MM.1S (cell line): ENCODE results near the gene POLG2.

ENCODE experiments used
- DNase-seq: peaks from one replicate; pipeline ENCODE4 v3.0.0-alpha.2; 2015
- H2AFZ ChIP-seq: fragments of 300-600 bp; sonication (generic); 2 replicates; pipeline ENCODE4 v1.6.0; 2016; ENCODE audit warnings: antibody characterized with exemption, low read length
- H3F3A ChIP-seq: fragments of 300-600 bp; sonication (generic); 2 replicates; pipeline ENCODE4 v1.6.1; 2016; ENCODE audit warnings: mild to moderate bottlenecking, antibody characterized with exemption, low read length, moderate library complexity, mixed read lengths; ENCODE audit not compliant: insufficient read depth
- H3K27ac ChIP-seq: fragments of 300-600 bp; sonication (generic); 2 replicates; pipeline ENCODE4 v1.5.1; 2016; ENCODE audit warnings: mild to moderate bottlenecking, low read length
- H3K27me3 ChIP-seq: fragments of 300-600 bp; sonication (generic); replicated peaks from 2 replicates; pipeline ENCODE4 v1.6.0; 2016; ENCODE audit warnings: low read length; ENCODE audit not compliant: insufficient read depth
- H3K36me3 ChIP-seq: fragments of 300-600 bp; sonication (generic); replicated peaks from 2 replicates; pipeline ENCODE4 v1.6.1; 2016; ENCODE audit warnings: mild to moderate bottlenecking, low read length, mixed read lengths; ENCODE audit not compliant: insufficient read depth
- H3K4me1 ChIP-seq: fragments of 300-600 bp; sonication (generic); 2 replicates; pipeline ENCODE4 v1.6.1; 2016; ENCODE audit warnings: low read length, mixed read lengths
- H3K4me2 ChIP-seq: fragments of 300-600 bp; sonication (generic); 2 replicates; pipeline ENCODE4 v1.6.0; 2016; ENCODE audit warnings: low read depth, low read length
- H3K4me3 ChIP-seq: fragments of 300-600 bp; sonication (generic); 2 replicates; pipeline ENCODE4 v1.5.1; 2016; ENCODE audit warnings: low read length, mixed read lengths
- H3K79me2 ChIP-seq: fragments of 300-600 bp; sonication (generic); 2 replicates; pipeline ENCODE4 v1.6.1; 2016; ENCODE audit warnings: mixed run types, low read length, mixed read lengths
- H3K9ac ChIP-seq: fragments of 300-600 bp; sonication (generic); 2 replicates; pipeline ENCODE4 v1.6.1; 2016; ENCODE audit warnings: low read length, mixed read lengths
- H3K9me2 ChIP-seq: fragments of 300-600 bp; sonication (generic); replicated peaks from 2 replicates; pipeline ENCODE4 v1.6.1; 2016; ENCODE audit warnings: mild to moderate bottlenecking, low read length, mixed read lengths; ENCODE audit not compliant: insufficient read depth
- H3K9me3 ChIP-seq: fragments of 300-600 bp; sonication (generic); replicated peaks from 2 replicates; pipeline ENCODE4 v1.6.1; 2016; ENCODE audit warnings: mild to moderate bottlenecking, low read length, mixed read lengths; ENCODE audit not compliant: insufficient read depth
- H4K20me1 ChIP-seq: fragments of 300-600 bp; sonication (generic); 2 replicates; pipeline ENCODE4 v1.6.1; 2016; ENCODE audit warnings: mild to moderate bottlenecking, low read length, moderate library complexity, mixed read lengths; ENCODE audit not compliant: insufficient read depth
- EZH2 ChIP-seq: fragments of 300-600 bp; sonication (generic); optimal IDR thresholded peaks from 2 replicates; pipeline ENCODE3; 2017; ENCODE audit warnings: low read depth, mild to moderate bottlenecking, antibody characterized with exemption, low read length, mixed read lengths
- EZH2phosphoT487 ChIP-seq: fragments of 300-600 bp; sonication (generic); IDR thresholded peaks from 2 replicates; pipeline ENCODE4 v1.6.1; 2018; ENCODE audit warnings: antibody characterized with exemption, low read length
- TF ChIP-seq, protein P1 (sequence below): fragments of 300-600 bp; sonication (generic); IDR thresholded peaks from 2 replicates; pipeline ENCODE4 v1.5.1; 2016; ENCODE audit warnings: antibody characterized with exemption, low read length, mixed read lengths

POLG2 gene

DNA sequence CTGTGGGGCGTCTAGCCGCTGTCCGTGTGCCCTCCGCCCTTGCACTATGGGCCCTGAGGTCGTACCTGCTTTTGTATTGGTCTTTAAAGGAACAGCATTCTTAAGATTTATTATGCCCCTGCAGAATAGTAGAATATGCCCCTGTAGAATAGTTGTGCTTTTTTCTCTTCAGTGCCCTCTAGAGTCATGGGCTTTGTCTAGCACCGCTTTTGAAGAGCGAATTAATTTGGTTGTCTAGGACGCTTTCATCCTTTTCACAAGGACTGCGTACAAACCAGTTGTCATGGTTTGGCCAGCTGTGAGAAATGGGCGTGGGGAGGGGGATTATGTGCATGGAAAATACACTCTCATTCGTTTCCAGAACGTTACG lies 10.5 kb upstream of the POLG2 start:
- DNase-seq: peak; percentile 82
- H3K4me1 ChIP-seq: peaks cover 23% of the 10 kb centered on the region
- peaks cover 28% of the 10 kb centered on the region for H3K36me3 ChIP-seq
- H2AFZ ChIP-seq: peak overlapping the region; percentile 94
- peaks cover 71% of the 10 kb centered on the region for H3K79me2 ChIP-seq
- H3K4me2 ChIP-seq: peak overlapping the region; percentile 73
- peak overlapping the region; percentile 98 for H3K4me3 ChIP-seq
- TF ChIP-seq, protein P1, sequence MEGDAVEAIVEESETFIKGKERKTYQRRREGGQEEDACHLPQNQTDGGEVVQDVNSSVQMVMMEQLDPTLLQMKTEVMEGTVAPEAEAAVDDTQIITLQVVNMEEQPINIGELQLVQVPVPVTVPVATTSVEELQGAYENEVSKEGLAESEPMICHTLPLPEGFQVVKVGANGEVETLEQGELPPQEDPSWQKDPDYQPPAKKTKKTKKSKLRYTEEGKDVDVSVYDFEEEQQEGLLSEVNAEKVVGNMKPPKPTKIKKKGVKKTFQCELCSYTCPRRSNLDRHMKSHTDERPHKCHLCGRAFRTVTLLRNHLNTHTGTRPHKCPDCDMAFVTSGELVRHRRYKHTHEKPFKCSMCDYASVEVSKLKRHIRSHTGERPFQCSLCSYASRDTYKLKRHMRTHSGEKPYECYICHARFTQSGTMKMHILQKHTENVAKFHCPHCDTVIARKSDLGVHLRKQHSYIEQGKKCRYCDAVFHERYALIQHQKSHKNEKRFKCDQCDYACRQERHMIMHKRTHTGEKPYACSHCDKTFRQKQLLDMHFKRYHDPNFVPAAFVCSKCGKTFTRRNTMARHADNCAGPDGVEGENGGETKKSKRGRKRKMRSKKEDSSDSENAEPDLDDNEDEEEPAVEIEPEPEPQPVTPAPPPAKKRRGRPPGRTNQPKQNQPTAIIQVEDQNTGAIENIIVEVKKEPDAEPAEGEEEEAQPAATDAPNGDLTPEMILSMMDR: peak; percentile 65
- no peak for TF ChIP-seq EZH2
- H3K27me3 ChIP-seq: no peaks in the 10 kb centered on the region
- H4K20me1 ChIP-seq: peaks cover 28% of the 10 kb centered on the region
- H3F3A ChIP-seq: peaks cover 29% of the 10 kb centered on the region
- no peaks in the 10 kb centered on the region for H3K9me3 ChIP-seq
- peak overlapping the region; percentile 96 for H3K27ac ChIP-seq
- no peaks in the 10 kb centered on the region for H3K9me2 ChIP-seq
- H3K9ac ChIP-seq: peak overlapping the region; percentile 99

DNA sequence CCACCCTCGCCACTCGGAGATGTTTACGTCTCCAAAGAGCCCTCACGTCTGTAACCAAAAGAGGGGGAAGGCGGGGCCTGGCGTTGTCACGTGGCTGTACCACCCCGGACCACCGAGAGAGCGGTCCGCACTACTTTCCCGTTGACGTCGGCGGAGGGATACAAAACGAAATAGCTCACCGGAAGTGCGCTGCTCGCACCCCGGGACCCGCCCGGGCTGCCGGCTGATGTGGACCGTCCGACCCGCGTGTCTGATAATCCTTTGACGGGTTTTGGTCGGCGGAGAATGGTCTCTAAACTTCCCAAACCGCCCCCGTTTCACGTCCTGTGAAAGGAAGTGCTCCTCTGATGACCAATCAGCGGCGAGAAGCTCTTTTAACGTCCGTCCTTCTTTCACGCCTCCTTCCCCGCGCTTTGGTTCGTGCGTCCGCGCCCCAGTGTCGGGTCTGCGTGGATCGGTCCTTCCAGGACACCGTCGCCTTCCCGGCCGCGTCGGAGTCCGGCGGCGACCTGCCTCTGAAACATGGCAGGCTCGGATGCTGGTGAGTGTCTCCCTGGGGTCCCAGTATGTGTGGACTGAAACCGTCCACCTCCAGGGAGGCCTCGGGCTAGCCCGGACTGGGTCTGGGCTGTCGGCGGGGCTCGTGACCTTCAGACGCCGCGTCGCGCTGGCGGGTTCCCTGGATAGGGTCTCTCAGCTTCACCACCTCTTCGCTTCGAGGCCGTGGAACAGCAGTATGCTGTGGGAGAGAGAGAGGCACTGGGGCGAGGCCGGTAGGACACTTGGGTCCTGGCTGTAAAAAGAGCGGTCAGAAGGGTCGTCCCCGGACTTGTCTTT lies 9.9 kb upstream of the POLG2 start, which contains the start of gene CEP95:
CEP95 (plus strand) TSS at position 402 of the 837 bp plus-strand sequence; CDS start at position 523, 121 bp downstream.
- peak; percentile 93 for DNase-seq
- Histone ChIP-seq H3F3A (peaks cover 35% of the 10 kb centered on the region), H3K9ac (peak within 1 kb of the TSS; percentile 99), H3K4me2 (peak within 1 kb of the TSS; percentile 73), H3K4me3 (peak within 1 kb of the TSS; percentile 98), H2AFZ (peak within 1 kb of the TSS; percentile 94), H3K36me3 (peaks cover 34% of the 10 kb centered on the region), H3K27ac (peak within 1 kb of the TSS; percentile 96), H3K4me1 (peaks cover 29% of the 10 kb centered on the region), H4K20me1 (peaks cover 34% of the 10 kb centered on the region), H3K9me3 (no peaks in the 10 kb centered on the region), H3K27me3 (no peaks in the 10 kb centered on the region), H3K9me2 (no peaks in the 10 kb centered on the region), H3K79me2 (peaks cover 77% of the 10 kb centered on the region)
- TF ChIP-seq EZH2 (no peak), EZH2phosphoT487 (no peak)
- TF ChIP-seq, protein P1: no peak

DNA sequence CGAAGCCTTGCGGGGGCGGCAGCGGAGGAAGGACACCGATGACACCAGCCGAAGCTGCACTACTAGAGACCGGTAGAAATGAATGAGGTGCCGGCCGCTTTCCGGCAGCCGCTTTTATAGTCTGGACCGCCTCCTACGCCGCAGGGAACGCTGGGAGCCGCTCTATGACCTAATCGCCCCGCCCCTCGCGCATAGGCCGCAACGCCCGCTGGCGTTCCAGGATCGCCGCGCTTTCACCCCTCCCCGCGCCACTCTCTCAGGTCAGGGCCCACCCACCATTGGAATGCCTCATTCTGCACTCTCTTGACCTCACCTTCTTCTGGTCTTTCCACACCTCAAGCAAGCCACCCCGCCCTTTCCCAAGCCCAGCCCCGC lies 9.3 kb upstream of the POLG2 start, which contains the start of gene DDX5:
DDX5 (minus strand) TSS at position 89 of the 375 bp plus-strand sequence. CDS start 170 bp downstream, outside the sequence.
- peaks cover 40% of the 10 kb centered on the region for H3K36me3 ChIP-seq
- H3K4me1 ChIP-seq: peaks cover 35% of the 10 kb centered on the region
- peak within 1 kb of the TSS; percentile 98 for H3K4me3 ChIP-seq
- no peak for TF ChIP-seq EZH2
- no peak for TF ChIP-seq EZH2phosphoT487
- TF ChIP-seq, protein P1: no peak
- peak; percentile 98 for DNase-seq
- no peaks in the 10 kb centered on the region for H3K27me3 ChIP-seq
- H3F3A ChIP-seq: peaks cover 41% of the 10 kb centered on the region
- peaks cover 83% of the 10 kb centered on the region for H3K79me2 ChIP-seq
- peak within 1 kb of the TSS; percentile 94 for H2AFZ ChIP-seq
- peak within 1 kb of the TSS; percentile 96 for H3K27ac ChIP-seq
- peak within 1 kb of the TSS; percentile 99 for H3K9ac ChIP-seq
- no peaks in the 10 kb centered on the region for H3K9me2 ChIP-seq
- H3K9me3 ChIP-seq: no peaks in the 10 kb centered on the region
- peak within 1 kb of the TSS; percentile 88 for H3K4me2 ChIP-seq
- H4K20me1 ChIP-seq: peaks cover 40% of the 10 kb centered on the region
